Medulla oblongata (tissue), 1 donor: ENCODE measurements around the gene KCNJ18.
"Not testable (repeated sequence)": the region's sequence is repeated elsewhere in the genome, so short reads cannot be mapped to it uniquely, and the experiment has no call there.

ENCODE experiments used
- DNase-seq: peaks from one replicate; pipeline ENCODE4 v3.0.0-alpha.2; 2015; ENCODE audit errors: extremely low spot score

KCNJ18 gene

GRCh38 chr17:21685061-21685795 lies 7.1 kb upstream of the KCNJ18 start:
- DNase-seq, result not testable (repeated sequence)

- DNase-seq, result no peak
Observed at GRCh38 chr17:21686165-21687015, 5.9 kb upstream of the KCNJ18 start.

DNA sequence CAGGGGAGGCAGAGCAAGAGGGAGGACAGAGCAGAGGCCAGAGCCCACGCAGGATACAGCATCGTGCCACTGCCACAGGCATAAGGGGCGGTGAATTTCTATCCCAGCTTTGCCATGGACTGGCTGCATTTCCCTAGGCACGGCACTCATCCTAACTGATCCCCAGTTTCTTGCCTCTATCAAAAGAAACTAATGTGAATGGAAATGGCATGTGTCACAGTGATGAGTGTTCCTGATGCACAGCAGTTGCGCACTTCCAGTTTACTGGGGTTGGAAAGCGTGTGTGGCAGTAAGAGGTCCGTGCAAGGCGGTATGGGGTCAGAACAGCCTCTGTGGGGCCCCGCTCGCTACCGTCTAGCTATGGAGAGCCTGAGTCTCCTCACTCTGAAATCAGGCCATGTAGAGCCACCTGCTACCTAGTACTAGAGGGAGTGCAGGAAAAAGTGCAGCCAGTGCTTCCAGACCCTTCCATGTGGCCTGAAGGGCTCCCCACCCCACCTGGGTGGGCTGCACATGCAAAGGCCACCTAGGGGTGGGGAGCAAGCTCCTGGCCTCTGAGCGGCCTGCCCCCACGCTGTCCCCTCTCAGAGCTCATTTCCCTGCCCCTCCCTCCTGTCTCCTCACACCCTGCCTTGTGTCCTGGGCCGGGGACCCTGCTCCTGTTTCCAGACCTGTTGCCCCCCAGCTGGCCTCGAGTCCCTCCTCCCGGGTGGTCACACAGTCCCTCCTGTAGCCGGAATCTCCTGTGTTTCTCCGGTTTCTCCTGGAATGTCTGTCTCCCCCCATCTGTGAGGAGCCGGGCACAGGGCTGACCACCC lies 5.0 kb upstream of the KCNJ18 start:
- no peak for DNase-seq

GRCh38 chr17:21688293-21688949 lies 3.9 kb upstream of the KCNJ18 start:
- no peak for DNase-seq

DNA sequence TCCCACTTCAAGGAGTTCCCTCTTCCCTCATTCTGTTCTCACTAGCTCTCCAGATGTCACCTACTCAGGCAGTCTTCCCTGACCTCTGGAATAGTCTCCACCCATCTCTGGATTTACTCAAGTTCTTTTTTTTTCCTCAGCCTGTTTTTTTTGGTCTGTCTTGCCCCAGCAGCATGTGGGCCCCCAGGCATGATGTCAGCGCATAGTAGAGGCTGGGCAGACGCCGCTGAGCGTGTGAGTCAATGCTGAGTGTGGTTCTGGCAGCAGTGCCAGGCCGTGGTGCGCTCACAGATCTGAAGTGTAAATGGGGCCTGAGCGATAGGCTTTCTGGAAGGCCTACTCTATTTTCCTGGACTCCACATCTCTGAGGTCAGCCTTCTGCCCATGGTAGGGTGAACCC lies 2.7 kb upstream of the KCNJ18 start:
- DNase-seq, result no peak

DNA sequence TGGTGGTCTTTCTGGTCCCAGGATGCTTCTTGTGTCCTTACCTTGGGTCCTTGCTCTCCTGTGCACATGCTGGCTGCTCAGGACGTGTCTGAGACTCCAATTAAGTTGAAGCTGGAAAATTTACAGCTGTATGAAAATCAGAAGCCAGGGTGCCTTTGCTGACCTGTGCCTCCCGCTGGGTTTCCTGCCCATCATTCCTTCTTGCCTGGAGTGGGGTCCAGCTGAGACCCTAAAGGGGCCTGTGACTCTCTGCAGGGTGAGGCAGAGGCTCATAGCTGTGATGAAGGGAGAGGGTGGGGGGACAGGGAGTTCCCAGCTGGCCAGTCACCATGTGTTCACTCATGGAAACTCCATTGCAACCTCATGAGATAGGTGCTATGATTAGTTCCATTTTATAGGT lies 1.5 kb upstream of the KCNJ18 start:
- DNase-seq, result not testable (repeated sequence)

DNA sequence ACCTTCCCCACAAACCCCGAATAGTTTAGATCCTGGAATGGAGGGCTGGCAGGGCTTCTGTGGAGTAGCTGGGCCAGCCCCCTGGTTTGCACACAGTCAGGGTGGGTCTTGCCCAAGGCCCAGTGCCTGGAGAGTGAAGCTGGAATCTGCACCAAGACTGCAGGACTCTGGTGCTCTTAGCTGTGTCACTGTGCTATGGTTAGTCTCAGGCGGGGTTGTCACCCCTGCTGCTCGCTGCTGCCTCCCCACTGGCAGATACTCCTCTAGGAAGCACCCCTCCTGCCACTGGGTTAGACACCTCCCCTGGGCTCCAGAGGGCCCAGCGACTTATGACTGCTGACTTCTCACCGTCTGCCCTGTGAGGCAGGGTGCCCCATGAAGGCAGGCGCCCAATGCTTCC lies 842 bp upstream of the KCNJ18 start:
- not testable (repeated sequence) for DNase-seq

GRCh38 chr17:21692704-21693065 lies 362 bp downstream of the KCNJ18 start:
- not testable (repeated sequence) for DNase-seq

DNA sequence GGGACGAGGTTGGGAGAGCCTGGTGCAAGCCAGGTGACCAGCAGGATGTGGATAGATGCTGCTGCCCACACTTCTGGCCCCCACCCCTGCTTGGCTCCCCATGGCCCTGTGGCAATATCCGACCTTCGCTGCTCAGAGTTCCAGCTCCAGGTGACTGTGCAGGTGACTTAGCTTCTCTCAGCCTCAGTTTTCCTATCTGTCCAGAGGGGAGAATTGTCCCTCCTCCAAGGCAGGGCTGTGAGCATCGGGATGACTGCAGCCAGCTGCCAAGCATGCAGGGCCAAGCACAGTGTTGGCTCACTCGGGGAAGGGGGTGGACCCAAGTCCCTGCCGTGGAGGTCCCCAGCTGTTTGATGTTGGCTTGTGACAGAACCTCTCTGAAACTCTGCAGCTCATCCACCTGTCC lies 1.1 kb downstream of the KCNJ18 start:
- not testable (repeated sequence) for DNase-seq

- DNase-seq, result not testable (repeated sequence)
Observed at GRCh38 chr17:21693937-21694336, 1.6 kb downstream of the KCNJ18 start.

DNA sequence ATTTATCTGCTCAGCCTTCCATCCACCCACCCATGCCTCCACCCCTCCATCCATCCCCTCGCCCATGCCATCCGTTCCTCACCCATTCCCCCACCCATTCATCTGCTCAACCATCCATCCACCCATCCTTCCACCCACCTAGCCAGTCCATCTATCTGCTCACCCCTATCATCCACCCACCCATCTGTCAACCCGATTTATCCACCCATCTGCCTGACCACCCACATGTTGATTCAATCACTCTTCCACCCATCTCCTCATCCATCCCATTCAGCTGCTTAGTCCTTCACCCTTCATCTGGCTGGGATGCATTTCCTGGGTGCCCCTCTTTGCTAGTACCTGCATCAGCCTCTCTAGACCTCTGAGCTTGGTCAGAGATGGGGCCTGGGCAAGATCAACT lies 3.9 kb downstream of the KCNJ18 start:
- DNase-seq, result not testable (repeated sequence)

DNA sequence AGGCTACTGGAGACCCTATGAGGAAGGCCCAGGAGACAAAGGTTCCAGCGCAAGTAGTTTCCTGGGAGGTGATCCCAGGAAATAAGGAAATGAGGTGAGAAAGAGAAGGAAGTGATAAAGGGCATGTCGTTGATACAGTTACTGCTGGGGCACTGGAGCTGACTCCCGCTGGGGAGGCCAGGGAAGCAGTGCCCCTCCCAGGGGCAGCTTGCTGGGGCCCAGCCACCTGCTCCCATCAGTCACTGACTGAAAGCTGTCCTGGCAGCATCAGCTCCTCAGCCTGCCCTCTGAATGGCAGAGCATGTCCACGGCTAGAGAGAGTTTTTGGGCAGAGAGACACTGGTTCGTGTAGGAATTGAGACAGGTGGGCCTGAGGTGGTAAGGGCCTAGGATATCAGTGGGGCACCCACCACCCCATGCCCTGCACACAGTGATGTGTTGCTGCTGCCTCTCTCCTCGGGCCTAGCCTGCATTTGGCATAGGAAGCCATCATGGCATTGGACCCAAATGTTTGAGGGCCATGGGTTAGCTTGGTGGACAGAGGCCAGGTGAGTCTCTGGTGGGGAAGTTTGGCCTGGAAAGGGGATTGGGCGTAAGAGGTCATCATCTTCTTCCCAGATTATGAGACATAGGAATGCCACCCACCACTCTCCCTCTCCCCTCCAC lies 4.7 kb downstream of the KCNJ18 start:
- not testable (repeated sequence) for DNase-seq

GRCh38 chr17:21697508-21697860 lies 5.2 kb downstream of the KCNJ18 start:
- DNase-seq, result not testable (repeated sequence)

DNA sequence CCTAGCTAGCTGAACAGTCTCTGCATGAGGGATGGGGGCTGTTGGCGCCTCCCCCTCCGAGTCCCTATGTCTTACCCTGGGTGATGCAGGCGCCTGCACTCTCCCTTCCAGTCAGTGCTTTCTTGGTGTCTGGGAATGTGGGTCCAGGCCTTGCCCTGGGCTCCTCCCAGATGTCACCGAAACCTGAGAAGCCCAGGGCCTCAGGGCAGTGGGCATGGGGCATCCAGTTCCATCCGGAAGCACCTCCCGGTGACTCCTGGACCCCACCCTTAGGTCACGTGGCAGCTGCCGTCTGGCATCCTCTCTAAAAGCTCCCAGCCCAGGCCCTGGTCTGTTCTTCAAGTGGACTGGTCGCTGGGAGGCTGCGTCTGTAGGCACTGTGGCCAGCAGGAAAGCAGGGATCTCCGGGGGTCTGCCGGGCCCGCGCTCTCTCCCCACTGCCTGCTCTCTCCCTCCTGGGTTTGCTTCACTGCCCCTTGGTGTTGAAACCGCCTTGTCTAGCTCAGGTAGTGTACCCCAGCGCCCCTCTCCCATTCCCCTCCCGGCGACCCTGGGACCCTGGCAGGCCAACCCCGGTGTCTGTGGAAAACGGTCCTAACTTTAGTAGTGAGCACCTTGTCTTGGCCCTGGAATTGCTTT lies 6.2 kb downstream of the KCNJ18 start:
- DNase-seq, result not testable (repeated sequence)

DNA sequence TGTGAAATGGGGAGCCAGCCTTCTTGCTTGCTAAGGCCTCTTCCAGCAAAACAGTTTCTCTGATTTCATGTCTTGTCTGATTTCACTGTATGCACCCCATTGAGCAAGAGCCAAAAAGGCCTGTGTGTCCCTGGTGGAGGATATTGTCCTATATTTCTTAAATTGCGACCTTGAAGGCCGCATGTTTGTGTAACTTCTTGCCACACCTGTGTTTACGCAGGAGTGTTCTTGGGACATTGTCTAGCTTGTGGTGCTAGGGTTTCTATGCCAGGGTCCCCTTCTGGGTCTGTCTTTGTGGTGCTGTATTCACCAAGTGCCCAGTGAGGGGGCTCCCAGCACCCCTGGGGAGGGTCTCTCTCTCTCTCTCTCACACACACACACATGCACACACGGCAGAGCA lies 6.8 kb downstream of the KCNJ18 start:
- DNase-seq, result not testable (repeated sequence)

- not testable (repeated sequence) for DNase-seq
Observed at GRCh38 chr17:21699573-21700236, 7.4 kb downstream of the KCNJ18 start.

DNA sequence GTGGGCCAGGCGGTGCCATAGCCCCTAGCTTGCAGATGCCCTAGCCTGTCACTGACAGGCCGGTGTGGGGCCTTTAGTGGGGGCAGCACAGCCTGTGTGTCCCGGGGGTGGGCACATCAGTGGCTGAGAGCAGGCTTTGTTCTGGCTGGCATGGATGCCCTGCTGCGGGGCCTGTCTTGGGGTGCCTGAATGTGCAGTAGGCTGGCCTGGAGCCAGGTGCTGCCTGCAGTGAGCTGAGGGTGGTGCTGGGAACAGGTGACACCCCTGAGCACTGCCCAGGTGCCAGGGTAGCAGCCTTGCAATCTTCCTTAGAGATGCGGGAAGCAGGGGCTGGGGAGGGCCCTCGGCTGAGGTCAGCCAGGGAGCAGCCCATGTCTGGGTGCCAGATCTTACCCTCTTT lies 8.8 kb downstream of the KCNJ18 start:
- not testable (repeated sequence) for DNase-seq

- not testable (repeated sequence) for DNase-seq
Observed at GRCh38 chr17:21702029-21702428, 9.7 kb downstream of the KCNJ18 start.

DNA sequence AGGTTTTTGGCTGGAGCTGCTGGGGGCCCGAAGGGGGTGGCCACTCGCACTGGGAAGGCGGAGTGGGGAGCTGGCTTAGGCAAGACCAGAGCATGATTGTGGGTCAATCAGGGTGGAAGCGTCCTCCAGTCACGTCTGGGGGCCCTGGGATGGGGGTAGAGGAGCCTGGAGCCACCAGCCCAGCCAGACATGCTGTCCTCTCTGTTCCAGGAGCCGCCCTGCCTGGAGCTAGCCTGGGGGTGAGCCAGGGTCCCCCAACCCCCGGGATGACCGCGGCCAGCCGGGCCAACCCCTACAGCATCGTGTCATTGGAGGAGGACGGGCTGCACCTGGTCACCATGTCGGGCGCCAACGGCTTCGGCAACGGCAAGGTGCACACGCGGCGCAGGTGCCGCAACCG lies 10.2 kb downstream of the KCNJ18 start:
- not testable (repeated sequence) for DNase-seq
